ENCODE measurements around the gene PEX1.
"Not testable (repeated sequence)": the region's sequence is repeated elsewhere in the genome, so short reads cannot be mapped to it uniquely, and the experiment has no call there.

PEX1 gene

GRCh38 chr7:92557808-92558362 lies 29.6 kb upstream of the PEX1 start:
- DNase-seq (ENCODE audit: low spot score) = no peak
- TF ChIP-seq CTCF (IDR thresholded peaks at IDR 0.05; ENCODE audit: extremely low read depth, insufficient read depth, missing control alignments) = no peak
- in situ Hi-C loops (cut with MboI; ENCODE audit: low pct_unique_long_range_greater_than_20kb, low sequenced_read_pairs, unreplicated experiment) = no loop called here

GRCh38 chr7:92557249-92557648 lies 28.9 kb upstream of the PEX1 start:
- DNase-seq (ENCODE audit: low spot score) = no peak
- no peak for TF ChIP-seq CTCF (IDR thresholded peaks at IDR 0.05; ENCODE audit: extremely low read depth, insufficient read depth, missing control alignments)
- in situ Hi-C loops (cut with MboI; ENCODE audit: low pct_unique_long_range_greater_than_20kb, low sequenced_read_pairs, unreplicated experiment) = no loop called here

- in situ Hi-C loops (cut with MboI; ENCODE audit: low pct_unique_long_range_greater_than_20kb, low sequenced_read_pairs, unreplicated experiment) = no loop called here
- DNase-seq (ENCODE audit: low spot score) = no peak
- no peak for TF ChIP-seq CTCF (IDR thresholded peaks at IDR 0.05; ENCODE audit: extremely low read depth, insufficient read depth, missing control alignments)
These were observed 21.9 kb upstream of the PEX1 start for GRCh38 chr7:92550194-92550593.

- no peak for TF ChIP-seq CTCF (IDR thresholded peaks at IDR 0.05; ENCODE audit: extremely low read depth, insufficient read depth, missing control alignments)
- DNase-seq (ENCODE audit: low spot score) = no peak
- in situ Hi-C loops (cut with MboI; ENCODE audit: low pct_unique_long_range_greater_than_20kb, low sequenced_read_pairs, unreplicated experiment) = no loop called here
These were observed 19.3 kb upstream of the PEX1 start for GRCh38 chr7:92547579-92547978.

- DNase-seq (ENCODE audit: low spot score) = no peak
- in situ Hi-C loops (cut with MboI; ENCODE audit: low pct_unique_long_range_greater_than_20kb, low sequenced_read_pairs, unreplicated experiment) = no loop called here
These were observed 18.7 kb upstream of the PEX1 start for GRCh38 chr7:92546856-92547497.

GRCh38 chr7:92545116-92545515 lies 16.8 kb upstream of the PEX1 start:
- DNase-seq (ENCODE audit: low spot score); in situ Hi-C loops (cut with MboI; ENCODE audit: low pct_unique_long_range_greater_than_20kb, low sequenced_read_pairs, unreplicated experiment): not testable (repeated sequence)

More at GRCh38 chr7:92546856-92547497, 18.7 kb upstream of the PEX1 start:
- TF ChIP-seq CTCF (IDR thresholded peaks at IDR 0.05; ENCODE audit: extremely low read depth, insufficient read depth, missing control alignments) = no peak

- in situ Hi-C loops (cut with MboI; ENCODE audit: low pct_unique_long_range_greater_than_20kb, low sequenced_read_pairs, unreplicated experiment); DNase-seq (ENCODE audit: low spot score): not testable (repeated sequence)
These were observed 15.2 kb upstream of the PEX1 start for GRCh38 chr7:92543542-92543941.

- TF ChIP-seq CTCF (IDR thresholded peaks at IDR 0.05; ENCODE audit: extremely low read depth, insufficient read depth, missing control alignments) = no peak
- DNase-seq (ENCODE audit: low spot score) = no peak
- in situ Hi-C loops (cut with MboI; ENCODE audit: low pct_unique_long_range_greater_than_20kb, low sequenced_read_pairs, unreplicated experiment) = no loop called here
These were observed 6.3 kb upstream of the PEX1 start for GRCh38 chr7:92534572-92534971.

Measured in GM13977 (cell line).